K562 (cell line): ENCODE results near the gene ABLIM2. TPM values are rescaled to one million over a fixed set of nuclear protein-coding genes. Genes with fewer than 3 reads are reported as not detected.

Experiments used
- ATF1 ChIP-seq, 2 experiments: fragments of 450-650 bp in 1 of 2; IDR thresholded peaks; 2 replicates each; pipeline ENCODE4 v1.6.1; 2016; ENCODE audit warnings: missing compliant biosample characterization in 1 of 2, missing genetic modification characterization in 1 of 2
- CAMTA2 ChIP-seq: fragments of 250-450 bp; sonication (Bioruptor Pico); conservative IDR thresholded peaks from 2 replicates; pipeline ENCODE4 v1.5.1; 2022
- NCOA4 ChIP-seq: fragments of 450-650 bp; IDR thresholded peaks from 2 replicates; pipeline ENCODE4 v1.6.1; 2018; ENCODE audit warnings: mild to moderate bottlenecking; ENCODE audit not compliant: partially characterized antibody
- NFIX ChIP-seq: fragments of 250-450 bp; sonication (Bioruptor Pico); IDR thresholded peaks from 2 replicates; pipeline ENCODE4 v1.4.0; 2020; ENCODE audit warnings: low read depth, mild to moderate bottlenecking, moderate library complexity
- RB1 ChIP-seq: fragments of 450-650 bp; IDR thresholded peaks from 2 replicates; pipeline ENCODE4 v1.6.1; 2017; ENCODE audit warnings: low read depth, mild to moderate bottlenecking
- SIN3A ChIP-seq, 2 experiments: fragments of 150-350 bp in 1 of 2; IDR thresholded peaks; 2 replicates each; pipeline ENCODE4 v1.6.1; 2011 to 2016; ENCODE audit warnings: borderline replicate concordance in 2 of 2, low read depth in 2 of 2, low read length in 2 of 2, mild to moderate bottlenecking in 2 of 2, moderate library complexity in 2 of 2; ENCODE audit not compliant: control insufficient read depth in 1 of 2
- polyA plus RNA-seq, 8 experiments: library from polyadenylated mRNA; depleted of rRNA in 4 of 8; stranded (reverse) in 5 of 8; unstranded in 3 of 8; fragments of >200 nt; fragmentation: Nextera tagmentation in 2 of 8; fragmentation: Illumina TruSeq in 1 of 8; extraction: Ambion mirVana in 2 of 8; extraction: Trizol in 1 of 8; gene quantifications; 2 replicates each; pipeline versions ENCODE4 v1.2.1 to v1.2.3, GENCODE V29; 2011 to 2014; ENCODE audit warnings: inconsistent platforms in 1 of 8, missing spikeins in 1 of 8
- total RNA-seq, 7 experiments: library from RNA; depleted of rRNA in 6 of 7; stranded (reverse); fragments of >200 nt in 6 of 7; fragmentation: Illumina TruSeq in 2 of 7; extraction: Trizol in 2 of 7; gene quantifications; 2 replicates each; pipeline versions ENCODE4 v1.2.1 to v1.2.3, GENCODE V29; 2011 to 2021; ENCODE audit warnings: low replicate concordance in 1 of 7
- TF ChIP-seq, protein P1 (sequence below): sonication (generic); formaldehyde crosslinking; IDR thresholded peaks from 2 replicates; pipeline ENCODE4 v1.8.1; 2023; ENCODE audit warnings: mild to moderate bottlenecking, missing genetic modification reagents
- TF ChIP-seq, protein P2 (sequence below), 2 experiments: IDR thresholded peaks in 1 of 2; conservative IDR thresholded peaks in 1 of 2; 2 replicates each; pipeline ENCODE4 v1.6.1; 2016; ENCODE audit warnings: low read depth in 2 of 2, mild to moderate bottlenecking in 1 of 2, missing compliant biosample characterization in 1 of 2, missing genetic modification characterization in 1 of 2, moderate library complexity in 1 of 2

Gene ABLIM2
- total and polyA plus RNA-seq, 9 of the 15 experiments (the other 6 are each of a cell fraction or from before 2014, with no cell fraction given), result not detected

DNA sequence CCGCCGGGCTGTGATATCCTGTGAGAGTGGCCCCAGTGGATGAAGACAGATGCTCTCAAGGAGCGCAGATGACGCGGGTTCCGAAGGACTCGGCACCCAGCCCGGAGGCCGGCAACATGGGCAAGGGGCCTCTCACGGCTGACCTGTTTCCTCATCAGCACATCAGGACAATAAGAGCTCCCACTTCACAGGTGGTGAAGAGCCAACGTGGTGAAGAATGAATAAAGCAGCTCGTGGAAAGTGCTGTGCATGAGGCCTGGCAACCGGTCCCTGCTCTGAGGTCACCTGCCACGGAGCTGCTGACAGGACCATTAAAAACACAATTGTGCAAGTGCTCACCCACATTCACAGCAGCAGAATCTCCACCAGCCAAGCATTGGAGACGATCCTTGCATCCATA, 22.9 kb downstream of the ABLIM2 start (continued):
- no peak for TF ChIP-seq NCOA4
- TF ChIP-seq, protein P1, sequence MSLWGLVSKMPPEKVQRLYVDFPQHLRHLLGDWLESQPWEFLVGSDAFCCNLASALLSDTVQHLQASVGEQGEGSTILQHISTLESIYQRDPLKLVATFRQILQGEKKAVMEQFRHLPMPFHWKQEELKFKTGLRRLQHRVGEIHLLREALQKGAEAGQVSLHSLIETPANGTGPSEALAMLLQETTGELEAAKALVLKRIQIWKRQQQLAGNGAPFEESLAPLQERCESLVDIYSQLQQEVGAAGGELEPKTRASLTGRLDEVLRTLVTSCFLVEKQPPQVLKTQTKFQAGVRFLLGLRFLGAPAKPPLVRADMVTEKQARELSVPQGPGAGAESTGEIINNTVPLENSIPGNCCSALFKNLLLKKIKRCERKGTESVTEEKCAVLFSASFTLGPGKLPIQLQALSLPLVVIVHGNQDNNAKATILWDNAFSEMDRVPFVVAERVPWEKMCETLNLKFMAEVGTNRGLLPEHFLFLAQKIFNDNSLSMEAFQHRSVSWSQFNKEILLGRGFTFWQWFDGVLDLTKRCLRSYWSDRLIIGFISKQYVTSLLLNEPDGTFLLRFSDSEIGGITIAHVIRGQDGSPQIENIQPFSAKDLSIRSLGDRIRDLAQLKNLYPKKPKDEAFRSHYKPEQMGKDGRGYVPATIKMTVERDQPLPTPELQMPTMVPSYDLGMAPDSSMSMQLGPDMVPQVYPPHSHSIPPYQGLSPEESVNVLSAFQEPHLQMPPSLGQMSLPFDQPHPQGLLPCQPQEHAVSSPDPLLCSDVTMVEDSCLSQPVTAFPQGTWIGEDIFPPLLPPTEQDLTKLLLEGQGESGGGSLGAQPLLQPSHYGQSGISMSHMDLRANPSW (CRISPR knock-in tag), result no peak
- TF ChIP-seq SIN3A (IDR thresholded peaks at IDR 0.05; ENCODE audit: borderline replicate concordance in 2 of 2, control insufficient read depth in 1 of 2, low read depth in 2 of 2, low read length in 2 of 2), result no peak
- TF ChIP-seq ATF1 (CRISPR knock-in tag; IDR thresholded peaks at IDR 0.05), result no peak
- TF ChIP-seq ATF1 (tag; IDR thresholded peaks at IDR 0.05), result no peak
- TF ChIP-seq CAMTA2, result no peak
- TF ChIP-seq, protein P2, sequence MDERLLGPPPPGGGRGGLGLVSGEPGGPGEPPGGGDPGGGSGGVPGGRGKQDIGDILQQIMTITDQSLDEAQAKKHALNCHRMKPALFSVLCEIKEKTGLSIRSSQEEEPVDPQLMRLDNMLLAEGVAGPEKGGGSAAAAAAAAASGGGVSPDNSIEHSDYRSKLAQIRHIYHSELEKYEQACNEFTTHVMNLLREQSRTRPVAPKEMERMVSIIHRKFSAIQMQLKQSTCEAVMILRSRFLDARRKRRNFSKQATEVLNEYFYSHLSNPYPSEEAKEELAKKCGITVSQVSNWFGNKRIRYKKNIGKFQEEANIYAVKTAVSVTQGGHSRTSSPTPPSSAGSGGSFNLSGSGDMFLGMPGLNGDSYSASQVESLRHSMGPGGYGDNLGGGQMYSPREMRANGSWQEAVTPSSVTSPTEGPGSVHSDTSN (CRISPR knock-in tag; IDR thresholded peaks at IDR 0.05; ENCODE audit: low read depth), result no peak
- TF ChIP-seq, protein P2 (tag; conservative IDR thresholded peaks at IDR 0.05; ENCODE audit: low read depth), result no peak
- no peak for TF ChIP-seq RB1
- no peak for TF ChIP-seq NFIX (CRISPR knock-in tag)
